GM23248 (cell line): ENCODE data around the gene SNAI3. TPM values are rescaled to one million over a fixed set of nuclear protein-coding genes. Genes with fewer than 3 reads are reported as not detected.

ENCODE experiments used
- DNase-seq: peaks from one replicate; pipeline ENCODE4 v3.0.0-alpha.2; 2015
- H2AFZ ChIP-seq: fragments of 200-600 bp; sonication (generic); 2 replicates; pipeline ENCODE4 v1.6.1; 2016; ENCODE audit warnings: antibody characterized with exemption
- H3F3A ChIP-seq: fragments of 200-600 bp; sonication (generic); 2 replicates; pipeline ENCODE4 v1.6.1; 2016; ENCODE audit warnings: mild to moderate bottlenecking, antibody characterized with exemption, mixed run types; ENCODE audit not compliant: insufficient read depth
- H3K27ac ChIP-seq: fragments of 200-600 bp; sonication (generic); 2 replicates; pipeline ENCODE4 v1.5.1; 2016; ENCODE audit warnings: mild to moderate bottlenecking
- H3K27me3 ChIP-seq: fragments of 200-600 bp; sonication (generic); replicated peaks from 2 replicates; pipeline ENCODE4 v1.6.1; 2016; ENCODE audit warnings: mild to moderate bottlenecking; ENCODE audit not compliant: insufficient read depth
- H3K36me3 ChIP-seq: fragments of 200-600 bp; sonication (generic); 2 replicates; pipeline ENCODE4 v1.6.1; 2016; ENCODE audit warnings: low read depth, mild to moderate bottlenecking
- H3K4me1 ChIP-seq: fragments of 200-600 bp; sonication (generic); 2 replicates; pipeline ENCODE4 v1.6.1; 2016; ENCODE audit warnings: mild to moderate bottlenecking; ENCODE audit not compliant: insufficient read depth
- H3K4me2 ChIP-seq: fragments of 200-600 bp; sonication (generic); one replicate; pipeline ENCODE4 v1.6.1; 2016; ENCODE audit warnings: mild to moderate bottlenecking; ENCODE audit not compliant: unreplicated experiment
- H3K4me3 ChIP-seq: fragments of 200-600 bp; sonication (generic); 2 replicates; pipeline ENCODE4 v1.5.1; 2016; ENCODE audit warnings: mild to moderate bottlenecking
- H3K79me2 ChIP-seq: fragments of 200-600 bp; sonication (generic); 2 replicates; pipeline ENCODE4 v1.6.1; 2016; ENCODE audit warnings: mild to moderate bottlenecking; ENCODE audit not compliant: insufficient read depth
- H3K9ac ChIP-seq: fragments of 200-600 bp; sonication (generic); 2 replicates; pipeline ENCODE4 v1.6.1; 2016; ENCODE audit warnings: mild to moderate bottlenecking
- H3K9me2 ChIP-seq: fragments of 200-600 bp; sonication (generic); 2 replicates; pipeline ENCODE4 v1.6.1; 2016; ENCODE audit warnings: mixed run types, mild to moderate bottlenecking, moderate library complexity; ENCODE audit not compliant: insufficient read depth
- H3K9me3 ChIP-seq: fragments of 200-600 bp; sonication (generic); one replicate; pipeline ENCODE4 v1.6.1; 2017; ENCODE audit warnings: low read depth
- H4K20me1 ChIP-seq: fragments of 200-600 bp; sonication (generic); 2 replicates; pipeline ENCODE4 v1.6.0; 2016; ENCODE audit not compliant: insufficient read depth
- EZH2 ChIP-seq: fragments of 200-600 bp; sonication (generic); IDR thresholded peaks from 2 replicates; pipeline ENCODE4 v1.6.1; 2018; ENCODE audit warnings: antibody characterized with exemption, mild to moderate bottlenecking; ENCODE audit not compliant: insufficient read depth, poor library complexity, severe bottlenecking
- EZH2phosphoT487 ChIP-seq: fragments of 200-600 bp; sonication (generic); IDR thresholded peaks from 2 replicates; pipeline ENCODE4 v1.6.1; 2018; ENCODE audit warnings: antibody characterized with exemption, moderate library complexity, mild to moderate bottlenecking, low read depth; ENCODE audit not compliant: insufficient read depth
- WGBS, 2 experiments: methylation state at CpG; one replicate each; pipeline ENCODE4 v1.1.6; 2015 to 2017; ENCODE audit warnings: low lambda C conversion rate in 2 of 2, low coverage in 1 of 2; ENCODE audit errors: missing lambda C conversion rate in 2 of 2; 5-methylcytosine and 5-hydroxymethylcytosine counted together
- in situ Hi-C: fragments of 300-500 bp; cut with MboI; formaldehyde crosslinking; loops from 2 replicates; pipeline ENCODE4 v1.15.0; 2020
- polyA plus RNA-seq: library from polyadenylated mRNA; unstranded; fragments of >200 nt; fragmentation: Nextera tagmentation; extraction: Ambion mirVana; gene quantifications from 2 replicates; pipeline ENCODE4 v1.2.1, GENCODE V29; 2016
- total RNA-seq: library from RNA; depleted of rRNA; stranded (reverse); fragments of >200 nt; shearing (Covaris generic); gene quantifications from 2 replicates; pipeline ENCODE4 v1.2.3, GENCODE V29; 2014

Gene SNAI3
- total and polyA plus RNA-seq, 2 experiments from 2014 or later: 0.71 TPM; not detected in 1

GRCh38 chr16:88713568-88714419 is 27.5 kb upstream of the SNAI3 start:
- in situ Hi-C loops: no loop called here
- H3K4me3 ChIP-seq: no peak overlapping the region
- H3K27me3 ChIP-seq: no peaks in the 10 kb centered on the region
- peaks cover 14% of the 10 kb centered on the region; the same call in 1 of the 2 replicates for H3K36me3 ChIP-seq
- H3K9ac ChIP-seq: no peak overlapping the region
- H3K4me2 ChIP-seq: no peak overlapping the region
- no peaks in the 10 kb centered on the region for H3K4me1 ChIP-seq
- WGBS, 2 experiments: 81 to 84% methylated on average over 26 to 30 of the region's 30 CpGs
- H3F3A ChIP-seq: peaks cover 15% of the 10 kb centered on the region
- peaks cover 24% of the 10 kb centered on the region; the same call in 1 of the 2 replicates for H3K79me2 ChIP-seq
- no peaks in the 10 kb centered on the region for H4K20me1 ChIP-seq
- no peaks in the 10 kb centered on the region for H3K9me2 ChIP-seq
- TF ChIP-seq EZH2phosphoT487 (no peak), EZH2 (no peak)
- no peak overlapping the region for H2AFZ ChIP-seq
- DNase-seq: peak; percentile 69
- H3K9me3 ChIP-seq: no peaks in the 10 kb centered on the region
- no peak overlapping the region for H3K27ac ChIP-seq

DNA sequence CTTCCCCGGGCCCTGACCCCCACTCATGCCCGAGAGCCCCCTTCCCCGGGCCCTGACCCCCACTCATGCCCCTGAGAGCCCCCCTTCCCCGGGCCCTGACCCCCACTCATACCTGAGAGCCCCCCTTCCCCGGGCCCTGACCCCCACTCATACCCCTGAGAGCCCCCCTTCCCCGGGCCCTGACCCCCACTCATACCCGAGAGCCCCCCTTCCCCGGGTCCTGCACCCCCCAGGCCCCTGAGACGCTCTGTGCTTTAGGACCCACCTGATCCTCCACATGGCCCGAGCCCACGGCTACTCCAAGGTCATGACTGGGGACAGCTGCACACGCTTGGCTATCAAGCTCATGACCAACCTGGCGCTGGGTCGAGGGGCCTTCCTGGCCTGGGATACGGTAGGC is 26.7 kb upstream of the SNAI3 start:
- no peaks in the 10 kb centered on the region for H4K20me1 ChIP-seq
- H3K79me2 ChIP-seq: peaks cover 31% of the 10 kb centered on the region
- H3K4me1 ChIP-seq: no peaks in the 10 kb centered on the region
- no peak overlapping the region for H3K27ac ChIP-seq
- no peak overlapping the region for H3K9ac ChIP-seq
- H3F3A ChIP-seq: peaks cover 12% of the 10 kb centered on the region
- no peak overlapping the region for H2AFZ ChIP-seq
- no peaks in the 10 kb centered on the region for H3K9me3 ChIP-seq
- TF ChIP-seq EZH2phosphoT487 (no peak), EZH2 (no peak)
- no peak for DNase-seq
- H3K36me3 ChIP-seq: peaks cover 14% of the 10 kb centered on the region; the same call in 1 of the 2 replicates
- in situ Hi-C loops: no loop called here
- no peak overlapping the region for H3K4me3 ChIP-seq
- no peaks in the 10 kb centered on the region for H3K9me2 ChIP-seq
- 93 to 100% methylated on average over 4 to 15 of the region's 15 CpGs for WGBS, 2 experiments
- no peaks in the 10 kb centered on the region for H3K27me3 ChIP-seq
- no peak overlapping the region for H3K4me2 ChIP-seq

DNA sequence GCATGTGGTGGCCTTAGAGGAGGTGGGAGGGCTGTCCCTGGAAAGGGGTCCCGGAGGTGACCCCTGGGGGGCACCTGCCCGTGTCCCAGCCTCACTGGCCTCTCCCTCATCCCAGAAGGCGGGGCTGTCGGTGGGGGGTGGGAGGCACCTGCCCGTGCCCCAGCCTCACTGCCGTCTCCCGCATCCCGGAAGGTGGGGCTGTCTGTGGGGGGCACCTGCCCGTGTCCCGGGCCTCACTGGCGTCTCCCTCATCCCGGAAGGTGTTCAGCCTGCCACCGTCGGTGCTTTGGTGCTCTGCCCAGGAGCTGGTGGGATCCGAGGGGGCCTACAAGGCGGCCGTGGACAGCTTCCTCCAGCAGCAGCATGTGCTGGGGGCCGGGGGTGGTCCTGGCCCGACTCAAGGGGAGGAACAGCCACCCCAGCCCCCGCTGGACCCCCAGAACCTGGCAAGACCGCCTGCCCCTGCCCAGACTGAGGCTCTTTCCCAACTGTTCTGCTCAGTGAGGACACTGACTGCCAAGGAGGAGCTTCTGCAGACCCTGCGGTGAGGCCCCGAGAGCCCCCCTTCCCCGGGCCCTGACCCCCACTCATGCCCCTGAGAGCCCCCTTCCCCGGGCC is 26.2 kb upstream of the SNAI3 start:
- H2AFZ ChIP-seq: no peak overlapping the region
- peaks cover 6% of the 10 kb centered on the region; the same call in 1 of the 2 replicates for H3F3A ChIP-seq
- peaks cover 3% of the 10 kb centered on the region; the same call in 1 of the 2 replicates for H3K4me1 ChIP-seq
- WGBS, 2 experiments: 73 to 91% methylated on average over 12 to 25 of the region's 25 CpGs
- in situ Hi-C loops: no loop called here
- H4K20me1 ChIP-seq: no peaks in the 10 kb centered on the region
- no peak overlapping the region for H3K9ac ChIP-seq
- peaks cover 10% of the 10 kb centered on the region; the same call in 1 of the 2 replicates for H3K36me3 ChIP-seq
- H3K4me3 ChIP-seq: no peak overlapping the region
- no peaks in the 10 kb centered on the region for H3K27me3 ChIP-seq
- DNase-seq: no peak
- TF ChIP-seq EZH2 (no peak), EZH2phosphoT487 (no peak)
- H3K9me2 ChIP-seq: no peaks in the 10 kb centered on the region
- no peak overlapping the region for H3K27ac ChIP-seq
- H3K4me2 ChIP-seq: no peak overlapping the region
- no peaks in the 10 kb centered on the region for H3K9me3 ChIP-seq
- peaks cover 37% of the 10 kb centered on the region for H3K79me2 ChIP-seq

DNA sequence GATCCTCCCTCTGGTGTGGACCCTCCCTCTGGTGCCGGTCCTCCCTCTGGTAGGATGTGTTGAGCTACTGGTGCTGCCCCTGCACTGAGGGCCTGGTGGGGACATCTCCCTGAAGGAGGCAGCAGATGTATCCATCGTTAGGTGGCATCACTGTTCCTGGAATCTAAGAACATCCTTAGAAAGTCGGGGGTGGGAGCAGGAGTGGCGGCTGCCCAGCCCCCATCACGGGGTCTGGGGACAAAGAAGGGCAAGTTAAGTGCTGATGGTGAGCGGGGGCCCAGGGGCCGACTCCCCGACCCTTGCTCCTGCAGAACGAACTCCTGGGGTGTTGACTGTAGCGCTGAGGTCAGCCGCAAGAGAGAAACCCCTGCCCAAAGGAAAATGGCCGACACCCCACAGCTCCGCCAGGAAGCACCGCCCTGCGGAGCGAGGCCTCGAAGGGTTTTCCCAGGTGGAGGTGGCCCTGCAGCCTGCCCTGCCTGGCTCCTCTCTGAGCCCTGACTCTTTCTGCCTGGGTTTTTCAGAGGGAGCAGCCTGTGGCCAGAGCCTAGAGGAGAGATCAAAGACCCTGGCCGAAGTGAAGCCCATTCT is 25.5 kb upstream of the SNAI3 start:
- in situ Hi-C loops: no loop called here
- Histone ChIP-seq H3K36me3 (peaks cover 4% of the 10 kb centered on the region; the same call in 1 of the 2 replicates), H3K4me1 (peaks cover 7% of the 10 kb centered on the region; the same call in 1 of the 2 replicates), H3K9ac (no peak overlapping the region), H3K27me3 (no peaks in the 10 kb centered on the region), H2AFZ (no peak overlapping the region), H3K9me2 (no peaks in the 10 kb centered on the region), H3K9me3 (no peaks in the 10 kb centered on the region), H4K20me1 (no peaks in the 10 kb centered on the region), H3F3A (peaks cover 5% of the 10 kb centered on the region; the same call in 1 of the 2 replicates), H3K4me2 (no peak overlapping the region), H3K4me3 (no peak overlapping the region), H3K79me2 (peaks cover 38% of the 10 kb centered on the region), H3K27ac (no peak overlapping the region)
- no peak for DNase-seq
- no peak for TF ChIP-seq EZH2
- TF ChIP-seq EZH2phosphoT487: no peak
- 91 to 92% methylated on average over 16 to 17 of the region's 18 CpGs for WGBS, 2 experiments
